Daoy (cell line): ENCODE results near the gene MLYCD. TPM values are rescaled to one million over a fixed set of nuclear protein-coding genes. Genes with fewer than 3 reads are reported as not detected.
A peak's percentile ranks its signal among the peaks of the same experiment; 100 is the strongest.

Source experiments
- DNase-seq: peaks from one replicate; pipeline ENCODE4 v3.0.0-alpha.2; 2015; ENCODE audit warnings: low read depth
- total RNA-seq: library from RNA; depleted of rRNA; stranded (reverse); fragments of >200 nt; shearing (Covaris generic); gene quantifications from 2 replicates; pipeline ENCODE4 v1.2.3, GENCODE V29; 2014

MLYCD gene
- total RNA-seq, 1 experiment from 2014 or later, result 1.6 TPM

- DNase-seq, result no peak
Observed at GRCh38 chr16:83925957-83926725, 27.2 kb downstream of the MLYCD start.

- DNase-seq, result peak; percentile 83
Observed at GRCh38 chr16:83926726-83927397, 27.9 kb downstream of the MLYCD start.

DNA sequence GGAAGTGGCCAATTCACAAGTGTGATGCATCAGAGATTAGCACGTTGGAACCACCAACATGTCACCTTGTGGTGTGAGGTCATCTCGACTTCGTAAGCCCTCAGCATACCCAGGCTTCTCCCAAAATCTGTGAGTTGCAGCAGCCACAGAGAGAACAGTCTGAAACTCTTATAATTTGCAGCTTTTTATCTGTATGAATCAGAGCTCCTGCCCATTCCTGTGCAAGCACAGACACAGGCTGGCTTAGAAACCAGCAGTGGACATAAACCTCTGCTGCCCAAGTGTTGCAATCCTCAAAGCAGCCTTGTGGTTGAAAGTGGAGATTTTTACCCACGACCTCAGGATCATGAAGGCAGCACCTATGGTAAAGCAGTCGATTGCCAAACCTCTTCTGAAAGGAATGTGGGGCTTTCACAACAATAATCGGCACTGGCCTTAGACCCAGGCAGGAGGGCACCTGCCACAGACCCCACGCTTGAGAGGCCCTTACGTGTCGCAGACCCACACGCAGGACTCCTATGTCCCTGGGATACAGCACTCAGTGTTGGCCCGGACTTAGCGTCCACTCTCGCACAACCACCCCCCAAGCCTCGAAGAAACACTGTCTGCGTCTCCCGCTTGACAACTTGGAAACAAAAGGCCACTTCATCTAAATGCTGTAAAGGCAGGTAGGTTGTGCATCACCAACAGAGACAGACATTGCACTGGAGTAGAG, 29.6 kb downstream of the MLYCD start:
- DNase-seq, result no peak

DNA sequence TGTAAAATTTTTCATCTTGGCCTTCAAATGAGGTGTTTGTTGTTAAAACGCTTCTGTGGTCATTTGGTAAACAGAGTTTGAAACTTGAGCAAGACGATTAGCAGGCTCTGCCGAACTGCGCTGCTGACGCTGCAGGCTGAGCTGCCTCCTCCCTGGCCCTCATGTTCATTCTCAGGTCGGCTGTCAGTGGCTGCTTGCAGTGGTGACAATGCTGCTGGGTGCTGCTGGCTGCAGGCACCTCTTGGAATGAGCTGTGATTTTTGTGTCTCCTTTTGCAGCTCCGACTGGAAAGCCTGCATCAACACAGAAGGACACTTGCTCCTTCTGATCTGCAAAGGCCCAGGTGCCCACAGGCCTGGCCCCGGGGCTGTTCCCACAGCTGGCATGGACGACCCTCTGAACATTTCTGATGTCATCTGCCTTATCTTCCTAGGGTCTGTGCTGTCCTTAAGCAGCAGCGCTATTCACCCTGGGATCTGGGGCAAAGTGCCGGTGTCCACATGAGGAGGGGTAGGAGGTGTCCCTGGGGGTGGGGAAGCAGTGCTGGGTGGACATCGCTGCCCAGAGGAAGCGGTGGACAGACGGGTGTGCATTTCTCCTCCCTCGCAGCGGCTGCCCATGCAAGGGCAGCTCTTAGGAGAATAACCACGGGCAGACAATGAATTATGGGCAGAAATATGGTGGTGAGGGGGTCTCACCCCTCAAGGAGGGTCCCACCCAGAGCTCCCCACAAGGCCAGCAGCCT, 31.1 kb downstream of the MLYCD start:
- DNase-seq, result no peak

- DNase-seq, result no peak
Observed at GRCh38 chr16:83930730-83931500, 32.0 kb downstream of the MLYCD start.

GRCh38 chr16:83931556-83931955, 32.6 kb downstream of the MLYCD start:
- no peak for DNase-seq

DNA sequence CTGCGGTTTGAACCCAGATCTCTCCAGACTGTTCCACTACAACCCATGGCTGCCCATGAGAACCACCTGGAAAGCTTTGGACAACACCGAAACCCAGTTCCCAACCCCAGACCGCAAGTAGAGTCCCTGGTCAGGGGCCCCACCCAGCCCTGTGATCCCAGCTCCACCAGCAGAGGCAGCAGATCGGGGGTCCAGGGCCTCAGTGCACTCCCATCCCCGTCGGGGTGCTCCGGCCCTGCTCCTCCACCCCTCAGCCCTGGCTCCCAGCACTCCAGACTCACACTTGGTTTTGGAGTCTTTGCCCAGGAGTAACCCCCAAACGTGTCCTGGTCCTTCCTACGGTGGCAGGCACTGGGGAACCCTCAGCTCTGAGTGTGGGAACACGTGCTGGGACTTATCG, 33.4 kb downstream of the MLYCD start:
- no peak for DNase-seq

DNA sequence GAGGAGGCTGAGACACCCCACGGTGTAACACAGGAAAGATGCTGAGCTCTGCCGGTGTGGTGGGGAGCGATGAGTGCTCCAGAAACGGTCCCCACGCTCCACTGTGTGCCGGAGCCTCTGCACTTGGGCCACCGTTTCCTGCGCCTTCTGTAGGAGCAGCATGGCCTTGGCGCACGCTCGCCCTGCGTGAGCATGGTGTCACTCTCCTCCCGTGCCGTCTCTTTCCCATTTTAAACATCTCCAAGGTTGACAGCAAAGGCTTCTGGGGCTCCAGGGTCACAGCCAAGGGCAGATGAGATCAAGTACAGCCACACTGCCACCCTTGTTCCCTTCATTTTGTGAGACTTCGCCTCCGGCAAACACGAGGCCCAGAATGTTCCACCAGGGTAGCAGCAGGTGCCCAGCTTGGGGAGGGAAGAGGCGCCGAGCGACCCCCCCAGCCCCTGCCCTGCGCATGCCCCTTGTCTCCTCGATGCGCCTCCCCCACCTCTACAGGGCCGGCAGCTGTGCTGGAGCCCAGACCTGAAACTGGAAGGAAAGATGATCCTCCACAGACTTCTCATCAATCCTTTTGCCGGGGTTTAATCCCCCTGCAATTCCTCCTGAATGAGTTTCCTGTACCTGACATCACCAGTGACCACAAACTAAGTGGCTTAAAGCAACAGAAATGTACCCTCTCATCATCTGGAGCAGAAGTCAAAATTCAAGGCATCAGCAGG, 34.2 kb downstream of the MLYCD start:
- peak; percentile 45 for DNase-seq

DNA sequence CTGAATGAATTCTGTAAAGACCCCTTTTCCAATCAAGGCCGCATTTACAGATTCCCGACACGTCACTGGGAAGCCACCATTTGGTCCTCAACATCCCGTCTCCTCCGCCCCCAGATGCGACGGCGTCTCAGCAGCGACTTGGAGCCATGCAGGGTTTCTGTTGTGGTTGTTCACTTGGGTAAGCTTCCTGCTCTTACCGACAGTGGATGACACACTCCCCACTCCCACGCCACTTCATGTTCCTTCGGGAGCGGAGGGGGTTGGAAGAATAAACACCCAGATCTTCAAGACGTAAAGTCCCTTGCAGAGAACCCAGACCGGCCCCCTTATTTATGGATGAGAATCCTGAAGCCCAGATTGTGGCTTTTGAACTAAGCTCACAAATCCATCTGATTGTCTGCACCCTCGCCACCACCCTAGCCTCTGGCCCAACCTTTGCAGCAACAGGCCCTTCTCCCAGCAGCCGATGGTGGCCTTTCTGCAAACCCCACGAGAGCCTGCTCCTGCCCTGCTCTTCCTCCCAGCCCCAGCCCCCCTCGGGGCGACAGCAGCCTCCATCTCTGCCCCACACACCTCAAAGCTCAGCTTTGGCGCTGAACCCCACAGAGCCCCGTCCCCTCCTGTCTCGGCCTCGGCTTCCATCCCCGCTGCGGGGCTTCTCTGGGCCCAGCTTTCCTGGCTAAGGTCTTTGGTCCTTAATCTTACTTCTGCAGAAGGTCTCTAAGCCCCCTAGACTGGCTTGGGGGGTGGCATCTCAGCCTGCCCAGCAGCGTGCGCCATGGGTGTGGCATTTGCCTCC, 35.2 kb downstream of the MLYCD start:
- DNase-seq, result no peak

- no peak for DNase-seq
Observed at GRCh38 chr16:83934684-83934977, 35.7 kb downstream of the MLYCD start.

DNA sequence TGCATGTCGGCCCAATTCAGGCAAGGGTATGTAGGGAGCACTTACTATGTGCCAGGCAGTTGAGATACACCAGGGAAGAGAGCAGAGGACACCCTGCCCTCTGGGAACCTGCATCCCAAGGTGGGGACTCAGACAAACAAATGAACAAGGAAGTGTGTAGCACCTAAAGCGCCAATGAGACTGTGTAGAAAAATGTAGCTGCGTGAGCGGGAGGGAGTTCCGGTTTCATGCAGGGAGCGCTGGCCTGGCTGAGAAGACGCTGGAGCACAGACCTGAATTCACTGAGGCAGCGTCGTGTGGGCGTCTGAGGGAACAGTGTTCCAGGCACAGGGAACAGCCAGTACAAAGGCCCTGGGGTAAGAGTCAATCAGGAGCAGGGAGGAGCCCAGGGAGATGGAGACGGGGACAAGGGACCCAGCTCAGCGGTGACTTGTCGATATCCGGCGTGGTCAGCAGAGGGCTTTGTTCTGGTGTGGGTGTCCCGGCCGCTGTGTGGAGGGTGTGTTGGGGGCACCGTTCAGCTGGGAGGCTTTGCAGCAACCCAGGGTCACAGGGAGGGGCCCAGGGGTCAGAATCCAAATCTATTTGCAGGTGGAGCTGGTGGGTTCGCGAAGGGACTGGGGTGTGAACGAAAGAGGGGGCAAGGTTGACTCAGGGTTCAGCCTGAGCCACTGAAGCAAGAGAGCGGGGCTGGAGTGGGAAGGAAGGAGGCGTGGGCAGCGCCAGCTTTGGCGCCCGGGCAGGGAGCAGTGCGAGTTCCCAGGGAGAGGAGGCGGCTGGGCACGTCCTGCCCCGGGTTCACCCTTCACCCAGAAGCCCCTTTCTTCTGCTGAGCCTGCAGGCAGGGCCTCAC, 36.3 kb downstream of the MLYCD start:
- no peak for DNase-seq

- no peak for DNase-seq
Observed at GRCh38 chr16:83935858-83936255, 36.9 kb downstream of the MLYCD start.

GRCh38 chr16:83936581-83937165, 37.8 kb downstream of the MLYCD start:
- no peak for DNase-seq

DNA sequence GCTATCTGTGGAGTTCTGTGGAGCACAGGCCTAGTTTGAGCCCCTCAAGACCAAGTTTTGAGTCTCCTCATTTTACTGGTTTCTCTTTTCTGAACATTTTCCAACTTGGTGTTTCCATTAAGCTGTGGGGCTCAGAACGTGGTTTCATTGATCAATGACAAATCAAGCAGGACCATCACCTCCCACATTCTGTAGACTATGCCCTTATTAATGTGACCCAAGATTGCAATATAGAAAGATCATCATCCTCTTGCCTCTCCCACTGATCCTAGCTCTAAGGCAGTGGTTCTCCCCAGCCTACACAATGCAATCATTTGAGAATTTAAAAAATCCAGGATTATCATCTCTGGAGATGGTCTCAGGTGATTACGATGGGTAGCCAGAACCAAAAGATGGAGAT, 38.4 kb downstream of the MLYCD start:
- DNase-seq, result no peak

- no peak for DNase-seq
Observed at GRCh38 chr16:83937922-83938885, 39.3 kb downstream of the MLYCD start.

DNA sequence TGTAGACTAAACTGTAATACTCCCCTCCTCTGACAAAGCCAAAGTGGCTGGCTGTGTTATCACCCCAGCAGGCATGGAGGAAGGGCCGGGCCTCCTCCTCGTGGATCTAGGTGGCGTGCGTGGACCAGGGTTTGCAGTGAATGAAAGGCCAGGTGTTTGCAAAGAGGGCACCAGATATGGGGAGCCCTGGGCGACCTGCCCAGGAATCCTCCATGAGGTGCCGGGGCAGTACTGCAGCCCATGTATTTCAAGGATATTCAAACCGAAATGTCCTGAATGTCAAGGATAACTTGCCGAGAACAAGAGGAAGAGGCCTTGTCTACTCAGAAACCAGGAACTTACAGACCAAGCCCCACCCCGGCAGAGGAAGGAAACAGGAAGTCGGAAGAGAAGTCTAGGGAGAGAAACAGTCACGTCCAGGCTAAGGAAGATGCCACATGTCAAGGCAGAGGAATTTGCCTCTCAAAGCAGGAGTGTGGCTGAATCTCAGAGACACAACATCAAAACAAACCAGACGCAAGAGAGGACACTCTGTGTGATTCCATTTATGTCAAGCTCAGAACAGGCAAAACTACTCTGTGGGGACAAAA, 40.4 kb downstream of the MLYCD start:
- no peak for DNase-seq

DNA sequence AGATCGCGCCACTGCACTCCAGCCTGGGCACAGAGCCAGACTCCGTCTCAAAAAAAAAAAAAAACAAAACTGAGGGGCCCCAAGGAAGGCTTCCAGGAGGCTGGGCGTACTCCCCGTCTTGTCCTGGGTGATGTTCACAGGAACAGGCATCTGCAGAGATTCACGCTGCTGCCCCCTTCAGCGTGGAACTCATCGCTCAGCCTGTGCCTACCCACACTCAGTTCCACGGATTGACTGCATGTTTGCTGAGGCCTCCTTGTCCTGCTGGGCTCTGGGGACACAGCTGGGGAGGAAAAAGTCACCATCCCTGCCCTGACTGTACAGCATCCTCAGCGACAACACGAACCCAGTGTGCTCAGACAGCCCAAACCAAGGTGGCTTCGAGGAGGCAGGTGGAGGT, 41.2 kb downstream of the MLYCD start:
- DNase-seq, result no peak
